B cell (primary cell): ENCODE measurements around the gene PTPRN2.

ENCODE experiments used
- CTCF ChIP-seq: fragments of 200-600 bp; IDR thresholded peaks from one replicate; pipeline ENCODE4 v1.8.0; 2022; ENCODE audit warnings: antibody characterized with exemption, mild to moderate bottlenecking
- EZH2 ChIP-seq: IDR thresholded peaks from 2 replicates; pipeline ENCODE4 v1.6.1; 2012; ENCODE audit warnings: borderline replicate concordance, low read depth, mild to moderate bottlenecking, moderate library complexity, low read length; ENCODE audit not compliant: insufficient read depth, poor library complexity, severe bottlenecking

DNA sequence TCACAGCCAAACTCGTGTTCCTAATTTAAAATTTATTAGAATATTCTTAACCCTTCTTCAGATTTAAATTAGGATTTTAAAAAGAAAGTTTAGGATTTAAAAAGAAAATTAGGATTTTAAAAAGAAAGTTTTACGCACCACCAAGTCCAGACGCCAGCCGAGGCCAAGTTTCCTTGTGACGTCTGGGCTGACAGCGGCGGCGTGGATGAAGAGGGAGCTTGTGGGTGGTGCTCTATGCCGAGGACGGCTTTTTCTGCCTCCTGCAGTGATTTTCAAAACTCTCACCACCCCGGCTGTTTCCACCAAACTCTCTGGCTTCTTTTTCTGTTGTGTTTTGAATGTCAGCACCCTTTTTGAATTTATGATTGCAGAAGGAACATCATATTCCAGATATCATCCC, 997.9 kb downstream of the PTPRN2 start:
- TF ChIP-seq EZH2 (no peak), CTCF (no peak)
